Activated T-cell treated with anti-CD3 and anti-CD28 coated beads, Interleukin-2, amount 50 U/mL, for 72 hours (primary cell): ENCODE measurements around the gene SNRNP200. TPM values are rescaled to one million over a fixed set of nuclear protein-coding genes. Genes with fewer than 3 reads are reported as not detected.
A peak's percentile ranks its signal among the peaks of the same experiment; 100 is the strongest.

Experiments used
- ATAC-seq, 2 donors: fragments of 150-1000 bp; cut with Tn5 transposase; replicated peaks in 1 of 2; 2 replicates each; pipeline ENCODE4 v1.10.0; 2021; ENCODE audit warnings: moderate library complexity in 2 of 2, mild to moderate bottlenecking in 1 of 2
- DNase-seq, 2 donors: peaks; one replicate each; pipeline ENCODE4 v3.0.0; 2021 to 2022; ENCODE audit warnings: mixed read lengths in 1 of 2
- H3K27ac Mint-ChIP-seq: one replicate; pipeline ENCODE4 v1.8.0; 2022; ENCODE audit warnings: mild to moderate bottlenecking, moderate library complexity, mixed read lengths
- H3K27me3 Mint-ChIP-seq: one replicate; pipeline ENCODE4 v1.8.0; 2022; ENCODE audit warnings: low read depth, mixed read lengths
- H3K36me3 Mint-ChIP-seq, 2 donors: one replicate each; pipeline ENCODE4 v1.8.0; 2022; ENCODE audit warnings: mixed read lengths in 2 of 2, mild to moderate bottlenecking in 1 of 2; ENCODE audit not compliant: insufficient read depth in 2 of 2
- H3K4me1 Mint-ChIP-seq: one replicate; pipeline ENCODE4 v1.8.0; 2022; ENCODE audit warnings: low read depth, mixed read lengths
- H3K4me3 Mint-ChIP-seq, 2 donors: one replicate each; pipeline ENCODE4 v1.8.0; 2022; ENCODE audit warnings: mild to moderate bottlenecking in 2 of 2, mixed read lengths in 2 of 2, moderate library complexity in 2 of 2
- H3K9me3 Mint-ChIP-seq, 2 donors: one replicate each; pipeline ENCODE4 v1.8.0; 2022; ENCODE audit warnings: mixed read lengths in 2 of 2
- total RNA-seq, 2 donors: library from RNA; stranded (reverse); gene quantifications; one replicate each; pipeline ENCODE4 v1.2.3, GENCODE V29; 2022

The SNRNP200 gene
- total RNA-seq, 2 donors from 2014 or later: 188 to 228 TPM

DNA sequence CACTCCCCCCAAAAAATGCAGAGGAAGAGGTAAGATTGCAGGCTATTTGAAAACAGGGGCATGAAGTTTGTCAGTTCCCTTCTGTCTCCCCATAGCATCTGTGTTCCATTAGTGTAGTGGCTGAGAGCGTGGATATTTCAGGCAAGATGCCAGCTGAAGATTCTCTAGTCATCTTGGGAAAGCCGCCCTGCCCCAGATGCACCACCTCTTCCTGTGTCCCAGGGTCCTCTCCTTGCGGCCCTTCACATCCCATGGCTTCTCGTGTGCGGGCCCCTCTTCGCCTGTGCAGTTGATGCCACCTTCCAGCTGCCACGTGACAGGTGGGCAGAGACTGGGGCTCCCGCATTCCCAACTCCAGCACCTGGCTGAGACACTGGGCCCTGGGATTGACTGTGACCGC lies 55.7 kb downstream of the SNRNP200 start:
- peaks cover 2 to 6% of the 10 kb centered on the region in 2 donors for H3K36me3 Mint-ChIP-seq
- no peak overlapping the region for H3K4me3 Mint-ChIP-seq
- H3K27ac Mint-ChIP-seq: peak overlapping the region; percentile 2
- no peaks in the 10 kb centered on the region for H3K9me3 Mint-ChIP-seq
- DNase-seq: no peak
- no peak for ATAC-seq
- H3K27me3 Mint-ChIP-seq: no peaks in the 10 kb centered on the region
- H3K4me1 Mint-ChIP-seq: peaks cover 38% of the 10 kb centered on the region

DNA sequence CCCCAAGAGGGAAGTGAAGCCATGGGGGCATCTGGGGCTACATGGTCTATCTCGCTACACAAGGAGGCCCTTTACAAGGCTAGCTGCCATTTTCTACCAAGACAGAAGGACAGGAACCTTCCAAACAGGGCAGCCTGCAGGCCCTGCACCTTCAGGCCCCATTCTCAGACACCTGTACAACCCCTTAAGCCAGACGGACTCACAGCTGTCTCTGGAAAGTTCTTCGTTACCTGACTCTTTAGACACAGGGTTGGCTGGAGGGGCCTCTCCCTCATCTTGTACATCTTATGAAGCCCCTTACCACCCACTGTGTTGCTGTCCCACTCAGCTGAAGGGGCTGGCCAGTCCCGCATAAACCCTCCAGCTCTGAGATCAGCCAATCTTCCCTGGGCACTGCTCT lies 56.7 kb downstream of the SNRNP200 start:
- no peak overlapping the region for H3K4me3 Mint-ChIP-seq
- peaks cover 2 to 6% of the 10 kb centered on the region in 2 donors for H3K36me3 Mint-ChIP-seq
- H3K9me3 Mint-ChIP-seq: no peaks in the 10 kb centered on the region
- H3K27me3 Mint-ChIP-seq: no peaks in the 10 kb centered on the region
- H3K4me1 Mint-ChIP-seq: peaks cover 42% of the 10 kb centered on the region
- no peak overlapping the region for H3K27ac Mint-ChIP-seq
- ATAC-seq (no peak), DNase-seq (no peak)

DNA sequence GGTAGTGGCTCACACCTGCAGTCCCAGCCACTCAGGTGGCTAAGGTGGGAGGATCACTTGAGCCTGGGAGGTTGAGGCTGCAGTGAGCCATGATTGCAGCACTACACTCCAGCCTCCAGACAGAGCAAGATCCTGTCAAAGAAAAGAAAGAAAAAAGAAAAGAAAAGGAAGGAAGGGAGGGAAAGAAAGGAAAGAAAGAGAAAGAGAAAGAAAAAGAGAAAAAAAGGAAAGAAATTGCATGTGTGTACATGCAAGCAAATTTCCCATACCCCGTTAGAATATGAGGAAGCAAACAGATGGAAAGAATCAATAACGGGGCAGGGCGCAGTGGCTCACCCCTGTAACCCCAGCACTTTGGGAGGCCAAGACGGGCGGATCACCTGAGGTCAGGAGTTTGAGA lies 57.5 kb downstream of the SNRNP200 start:
- peaks cover 2 to 3% of the 10 kb centered on the region in 2 donors for H3K36me3 Mint-ChIP-seq
- DNase-seq (no peak), ATAC-seq (no peak)
- peak overlapping the region; percentile 61 for H3K27ac Mint-ChIP-seq
- H3K9me3 Mint-ChIP-seq: no peaks in the 10 kb centered on the region
- H3K4me3 Mint-ChIP-seq: no peak overlapping the region
- H3K4me1 Mint-ChIP-seq: peaks cover 46% of the 10 kb centered on the region
- no peaks in the 10 kb centered on the region for H3K27me3 Mint-ChIP-seq

DNA sequence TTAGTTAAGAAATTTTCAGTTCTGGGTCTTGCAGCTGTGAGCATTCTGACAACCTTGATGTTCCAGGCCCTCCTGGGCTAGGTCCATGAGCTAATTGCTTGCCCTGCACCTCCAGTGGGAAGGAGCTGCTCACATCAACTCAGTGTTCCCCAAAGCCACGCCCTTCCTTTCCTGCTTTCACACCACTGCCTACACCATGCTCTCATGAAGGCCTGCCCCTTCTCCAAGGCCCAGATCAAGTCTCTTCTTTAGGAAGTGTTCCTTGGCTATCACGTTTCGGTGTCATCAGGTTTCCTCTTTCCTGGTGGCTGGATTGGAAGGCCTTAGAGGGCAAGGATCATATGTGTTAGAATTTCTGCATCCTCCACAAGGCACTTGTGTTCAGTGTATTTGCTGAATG lies 58.3 kb downstream of the SNRNP200 start:
- ATAC-seq (no peak), DNase-seq (no peak)
- Mint-ChIP-seq H3K36me3 (peaks cover 2 to 3% of the 10 kb centered on the region in 2 donors), H3K27ac (peak overlapping the region; percentile 51), H3K4me3 (no peak overlapping the region), H3K9me3 (no peaks in the 10 kb centered on the region), H3K27me3 (no peaks in the 10 kb centered on the region), H3K4me1 (peaks cover 53% of the 10 kb centered on the region)

DNA sequence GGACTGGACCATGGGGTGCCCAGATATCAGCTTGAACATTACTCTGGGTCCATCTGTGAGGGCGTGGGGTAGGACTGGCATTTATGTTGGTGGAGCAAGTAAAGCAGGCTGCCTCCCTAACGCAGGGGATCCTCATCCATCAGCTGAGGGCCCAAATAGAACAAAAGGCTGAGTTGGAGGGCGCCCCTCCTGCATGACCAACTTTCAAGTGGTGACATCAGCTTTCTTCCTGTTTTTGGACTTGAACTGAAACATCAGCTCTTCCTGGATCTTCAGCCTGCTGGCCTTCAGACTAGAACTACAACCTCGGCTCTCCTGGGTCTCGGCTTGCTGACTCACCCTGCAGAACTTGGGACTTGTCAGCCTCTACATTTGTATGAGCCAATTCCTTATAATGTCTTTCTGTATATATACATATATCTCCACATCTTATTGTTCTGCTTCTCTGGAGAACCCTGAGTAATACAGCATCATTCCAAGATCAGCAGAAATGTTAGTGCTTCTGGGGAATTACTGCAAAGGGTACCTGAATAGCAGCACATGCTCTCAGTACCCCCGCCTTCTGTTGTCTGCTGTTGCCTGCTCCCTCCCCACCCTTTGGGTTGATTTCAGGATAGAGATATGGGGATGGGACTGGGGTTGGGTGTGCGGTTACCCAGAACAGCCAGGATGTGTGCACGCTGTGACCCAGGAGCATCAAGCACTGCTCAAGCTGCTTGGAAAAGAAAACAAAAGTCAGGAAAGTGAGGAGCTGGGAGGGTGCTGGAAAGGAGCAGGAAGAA lies 59.5 kb downstream of the SNRNP200 start:
- peak in 1 of 2 donors; percentile 19 for DNase-seq
- peak overlapping the region; percentile 43 for H3K27ac Mint-ChIP-seq
- ATAC-seq: no peak
- no peaks in the 10 kb centered on the region for H3K27me3 Mint-ChIP-seq
- H3K4me3 Mint-ChIP-seq: no peak overlapping the region
- peaks cover 0 to 3% of the 10 kb centered on the region in 2 donors for H3K36me3 Mint-ChIP-seq
- peaks cover 56% of the 10 kb centered on the region for H3K4me1 Mint-ChIP-seq
- H3K9me3 Mint-ChIP-seq: no peaks in the 10 kb centered on the region

DNA sequence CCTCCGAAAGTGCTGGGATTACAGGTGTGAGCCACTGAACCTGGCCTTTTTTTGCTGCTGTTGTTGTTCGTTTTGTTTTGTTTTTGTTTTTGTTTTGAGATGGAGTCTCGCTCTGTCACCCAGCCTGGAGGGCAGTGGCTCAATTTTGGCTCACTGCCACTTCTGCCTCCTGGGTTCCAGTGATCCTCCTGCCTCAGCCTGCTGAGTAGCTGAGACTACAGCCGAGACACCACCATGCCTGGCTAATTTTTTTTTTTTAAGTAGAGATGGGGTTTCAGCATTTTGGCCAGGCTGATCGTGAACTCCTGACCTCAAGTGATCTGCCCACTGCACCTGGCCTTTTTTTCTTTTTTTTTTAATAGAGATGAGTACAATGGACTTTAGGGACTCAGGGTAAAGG lies 61.5 kb downstream of the SNRNP200 start:
- H3K36me3 Mint-ChIP-seq: peaks cover 0 to 3% of the 10 kb centered on the region in 2 donors
- H3K27me3 Mint-ChIP-seq: no peaks in the 10 kb centered on the region
- no peak overlapping the region for H3K27ac Mint-ChIP-seq
- no peaks in the 10 kb centered on the region for H3K9me3 Mint-ChIP-seq
- peaks cover 56% of the 10 kb centered on the region for H3K4me1 Mint-ChIP-seq
- DNase-seq (no peak), ATAC-seq (no peak)
- H3K4me3 Mint-ChIP-seq: no peak overlapping the region

DNA sequence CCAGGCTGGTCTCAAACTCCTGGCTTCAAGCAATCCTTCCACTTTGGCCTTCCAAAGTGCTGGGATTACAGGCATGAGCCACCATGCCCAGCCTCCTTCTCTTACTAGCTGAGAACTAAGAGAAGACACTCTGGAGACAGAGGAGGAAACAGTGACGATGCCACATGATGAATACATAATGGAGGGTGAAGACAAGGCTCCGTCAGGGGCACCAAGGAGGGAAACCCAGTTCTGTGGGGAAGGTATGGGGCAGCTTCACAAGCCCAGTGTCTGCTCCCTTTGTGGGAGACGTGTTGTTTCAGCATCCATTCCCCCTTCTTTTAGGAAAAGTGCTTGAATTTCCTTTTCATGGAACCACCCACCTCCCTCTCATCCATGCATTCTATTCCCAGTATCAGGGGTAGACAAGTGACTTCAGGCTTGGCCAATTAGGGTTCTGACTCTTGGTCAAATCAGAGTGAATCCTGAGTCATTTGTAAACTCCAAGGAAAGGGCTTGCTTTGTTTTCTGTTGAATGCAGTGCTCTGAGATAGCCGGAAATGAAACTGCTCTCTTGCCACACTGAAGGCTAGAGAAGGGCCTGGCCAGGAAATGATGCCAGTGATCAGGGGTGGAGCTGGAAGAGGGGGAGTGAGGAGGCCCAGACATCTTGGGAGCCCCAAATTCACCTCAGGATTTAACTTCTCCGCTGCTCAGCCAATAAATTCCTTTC lies 63.3 kb downstream of the SNRNP200 start:
- ATAC-seq: peak; percentile 93 to 95
- H3K27ac Mint-ChIP-seq: peak overlapping the region; percentile 99
- H3K36me3 Mint-ChIP-seq: peaks cover 0 to 3% of the 10 kb centered on the region in 2 donors

DNA sequence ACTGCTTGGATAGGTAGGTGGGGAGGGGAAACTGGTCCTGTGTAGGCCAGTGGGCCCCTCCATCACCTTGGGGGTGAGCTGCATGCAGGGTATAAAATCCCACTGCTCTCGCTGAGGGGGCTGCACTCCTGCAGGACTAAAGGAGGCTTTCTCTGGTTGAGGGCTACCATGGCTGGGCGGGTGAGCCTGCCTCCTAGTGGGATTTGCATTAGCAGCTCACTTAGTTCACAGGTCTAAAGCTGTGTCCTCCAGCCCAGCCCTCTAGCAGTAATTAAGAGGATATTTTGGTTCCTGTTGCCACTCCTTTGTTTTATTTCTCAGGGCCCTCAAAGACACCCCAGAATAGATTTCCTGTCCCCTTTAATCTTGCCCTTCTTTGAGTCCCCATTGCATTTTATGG lies 64.1 kb downstream of the SNRNP200 start:
- Mint-ChIP-seq H3K27me3 (no peaks in the 10 kb centered on the region), H3K4me1 (peaks cover 40% of the 10 kb centered on the region), H3K36me3 (peaks cover 0 to 3% of the 10 kb centered on the region in 2 donors), H3K4me3 (peak overlapping the region; percentile 72 to 83), H3K27ac (peak overlapping the region; percentile 99), H3K9me3 (no peaks in the 10 kb centered on the region)
- no peak for DNase-seq
- ATAC-seq: no peak

More for the DNA sequence above, 63.3 kb downstream of the SNRNP200 start:
- peak; percentile 68 to 76 for DNase-seq
- Mint-ChIP-seq H3K4me3 (peak overlapping the region; percentile 72 to 83), H3K27me3 (no peaks in the 10 kb centered on the region), H3K4me1 (peaks cover 48% of the 10 kb centered on the region), H3K9me3 (no peaks in the 10 kb centered on the region)

DNA sequence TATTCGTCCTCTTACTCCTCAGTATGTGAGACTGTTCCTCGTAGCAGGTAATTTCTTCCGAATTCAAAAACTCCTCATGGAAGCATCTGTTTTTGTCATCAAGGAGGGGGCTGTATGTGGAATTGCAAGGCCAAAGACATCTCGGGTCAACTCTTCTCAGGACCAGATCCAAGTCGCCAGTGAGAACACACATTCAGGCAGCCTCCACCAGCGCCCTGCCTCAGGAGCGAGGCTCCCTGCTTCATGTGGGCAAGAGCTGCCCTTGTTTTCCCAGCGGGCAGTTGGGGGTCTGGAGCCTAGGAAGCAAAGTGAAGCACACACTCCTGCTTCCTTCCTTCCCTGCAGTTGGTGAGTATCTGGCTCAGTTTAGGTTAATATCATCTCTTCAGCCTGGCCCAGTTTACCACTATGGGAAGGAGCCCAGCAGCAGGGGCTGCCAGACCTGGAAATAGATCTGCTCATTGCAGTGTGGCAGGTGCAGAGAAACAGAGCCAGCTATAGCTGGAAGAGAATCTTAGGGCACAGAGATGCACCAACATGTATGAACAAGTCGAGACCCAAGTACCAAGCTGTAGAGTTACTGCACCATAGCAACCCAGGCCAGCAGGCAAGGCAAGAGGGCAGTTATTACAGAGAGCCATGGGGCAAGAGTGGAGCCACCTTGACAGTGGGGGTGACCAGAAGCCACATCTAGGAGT lies 64.9 kb downstream of the SNRNP200 start:
- ATAC-seq (no peak), DNase-seq (no peak)
- Mint-ChIP-seq H3K36me3 (peaks cover 0 to 2% of the 10 kb centered on the region in 2 donors), H3K4me3 (no peak overlapping the region), H3K27ac (no peak overlapping the region), H3K27me3 (no peaks in the 10 kb centered on the region), H3K9me3 (no peaks in the 10 kb centered on the region), H3K4me1 (peaks cover 32% of the 10 kb centered on the region)

DNA sequence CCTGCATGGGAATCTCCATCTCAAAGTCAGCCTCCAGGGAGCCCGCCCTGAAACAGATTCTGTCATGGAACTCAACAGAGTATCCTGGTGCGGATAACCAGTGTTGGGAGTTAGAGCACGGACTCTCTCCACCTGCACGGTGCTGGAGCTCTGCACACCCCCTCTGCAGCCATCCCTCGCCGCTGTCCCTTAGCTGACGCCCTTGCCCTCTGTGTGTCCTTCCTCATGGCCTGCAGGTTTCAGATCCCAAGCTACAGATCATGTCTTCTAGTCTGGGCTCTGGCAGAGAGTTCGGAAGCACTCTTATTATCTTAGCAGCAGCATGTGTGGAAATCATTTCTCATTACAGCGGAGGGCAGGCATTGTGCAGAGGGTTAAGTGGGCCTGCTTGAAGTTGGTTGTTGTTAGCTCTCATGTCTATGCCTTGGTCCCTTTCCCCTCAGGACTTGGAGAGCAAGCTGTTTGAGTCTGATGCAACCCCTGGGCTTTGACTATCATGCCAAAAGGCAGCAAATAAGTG lies 65.5 kb downstream of the SNRNP200 start:
- Mint-ChIP-seq H3K27ac (no peak overlapping the region), H3K4me1 (peaks cover 28% of the 10 kb centered on the region), H3K9me3 (no peaks in the 10 kb centered on the region), H3K27me3 (no peaks in the 10 kb centered on the region), H3K36me3 (no peaks in the 10 kb centered on the region), H3K4me3 (no peak overlapping the region)
- DNase-seq: no peak
- no peak for ATAC-seq

DNA sequence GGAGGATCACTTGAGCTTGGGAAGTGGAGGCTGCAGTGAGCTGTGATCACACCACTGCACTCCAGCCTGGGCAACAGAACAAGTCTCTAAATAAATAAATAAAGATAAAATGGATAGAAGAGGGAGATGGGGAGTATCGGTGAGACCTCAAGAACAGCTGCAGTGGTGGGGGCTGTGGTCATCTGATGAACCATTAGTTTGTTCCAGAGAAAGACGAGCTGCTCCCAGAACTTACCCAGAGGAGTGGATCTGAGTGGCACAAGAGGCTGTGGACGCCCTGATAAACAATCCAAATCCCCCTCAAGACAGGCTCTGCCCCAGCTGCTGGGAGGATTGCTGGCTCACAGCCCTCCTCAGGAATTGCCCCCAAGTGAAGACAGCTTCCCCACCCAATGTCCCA lies 66.3 kb downstream of the SNRNP200 start:
- H3K9me3 Mint-ChIP-seq: no peaks in the 10 kb centered on the region
- DNase-seq: no peak
- no peaks in the 10 kb centered on the region for H3K27me3 Mint-ChIP-seq
- no peak overlapping the region for H3K27ac Mint-ChIP-seq
- no peaks in the 10 kb centered on the region for H3K36me3 Mint-ChIP-seq
- H3K4me1 Mint-ChIP-seq: peaks cover 28% of the 10 kb centered on the region
- no peak for ATAC-seq
- H3K4me3 Mint-ChIP-seq: no peak overlapping the region

DNA sequence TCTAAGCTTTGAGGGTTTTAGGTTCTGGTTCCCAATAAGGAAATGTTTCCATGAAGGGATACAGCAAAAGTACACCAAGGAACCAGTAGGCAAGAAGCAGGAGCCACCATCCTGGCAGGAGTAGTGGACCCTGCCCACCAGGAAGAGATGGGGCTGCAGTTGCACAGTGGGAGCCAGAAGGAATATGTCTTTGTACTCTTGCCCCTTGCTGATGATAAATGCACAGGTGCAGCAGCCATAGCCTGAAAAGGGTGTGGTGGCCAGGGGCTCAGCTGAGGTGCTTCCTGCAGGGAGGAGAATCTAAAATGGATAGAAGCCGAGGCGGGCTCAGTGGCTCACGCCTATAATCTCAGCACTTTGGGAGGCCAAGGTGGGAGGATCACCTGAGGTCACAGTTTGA lies 67.1 kb downstream of the SNRNP200 start:
- H3K27me3 Mint-ChIP-seq: no peaks in the 10 kb centered on the region
- no peak overlapping the region for H3K4me3 Mint-ChIP-seq
- no peaks in the 10 kb centered on the region for H3K36me3 Mint-ChIP-seq
- H3K4me1 Mint-ChIP-seq: peaks cover 24% of the 10 kb centered on the region
- ATAC-seq (no peak), DNase-seq (no peak)
- H3K27ac Mint-ChIP-seq: no peak overlapping the region
- H3K9me3 Mint-ChIP-seq: no peaks in the 10 kb centered on the region

DNA sequence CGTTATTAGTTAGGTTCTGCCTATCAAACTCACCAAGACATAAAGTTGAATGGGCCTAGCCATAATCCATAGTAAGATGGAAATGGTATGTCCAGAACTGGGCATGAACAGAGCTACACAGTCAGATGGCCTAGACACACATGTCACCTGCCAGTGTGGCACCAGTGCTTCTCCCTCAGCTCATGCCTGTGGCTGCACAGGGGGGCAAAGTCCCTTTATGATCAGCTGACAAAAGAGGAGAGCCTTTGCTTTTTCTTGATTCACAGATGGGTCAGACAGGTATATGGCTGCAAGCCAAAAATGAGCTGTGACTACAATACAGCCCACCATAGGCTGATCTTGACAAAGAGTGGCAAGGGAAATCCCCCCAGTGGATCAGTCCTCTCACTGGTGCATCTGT lies 68.5 kb downstream of the SNRNP200 start:
- ATAC-seq: no peak
- H3K27ac Mint-ChIP-seq: no peak overlapping the region
- no peaks in the 10 kb centered on the region for H3K27me3 Mint-ChIP-seq
- DNase-seq: no peak
- H3K4me1 Mint-ChIP-seq: peaks cover 11% of the 10 kb centered on the region
- H3K9me3 Mint-ChIP-seq: no peaks in the 10 kb centered on the region
- H3K36me3 Mint-ChIP-seq: no peaks in the 10 kb centered on the region
- H3K4me3 Mint-ChIP-seq: no peak overlapping the region
